ENCODE measurements around the gene ADGRL1.

DNA sequence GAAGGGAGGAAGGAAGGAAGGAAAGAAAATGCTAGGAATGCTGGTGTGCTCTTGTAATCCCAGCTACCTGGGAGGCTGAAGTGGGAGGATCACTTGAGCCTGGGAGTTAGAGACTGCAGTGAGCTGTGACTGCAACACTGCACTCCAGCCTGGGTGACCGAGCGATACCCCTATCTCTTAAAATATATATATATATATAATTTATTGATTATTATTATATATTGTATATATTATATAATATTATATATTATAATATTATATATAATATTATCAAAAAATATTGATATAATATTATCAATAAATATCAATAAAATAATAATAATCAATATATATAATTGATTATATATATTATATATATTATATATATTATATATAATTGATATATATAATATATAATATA, 8.6 kb upstream of the ADGRL1 start:
- no peak for TF ChIP-seq POLR2A (IDR thresholded peaks at IDR 0.05)
- TF ChIP-seq, protein P1, sequence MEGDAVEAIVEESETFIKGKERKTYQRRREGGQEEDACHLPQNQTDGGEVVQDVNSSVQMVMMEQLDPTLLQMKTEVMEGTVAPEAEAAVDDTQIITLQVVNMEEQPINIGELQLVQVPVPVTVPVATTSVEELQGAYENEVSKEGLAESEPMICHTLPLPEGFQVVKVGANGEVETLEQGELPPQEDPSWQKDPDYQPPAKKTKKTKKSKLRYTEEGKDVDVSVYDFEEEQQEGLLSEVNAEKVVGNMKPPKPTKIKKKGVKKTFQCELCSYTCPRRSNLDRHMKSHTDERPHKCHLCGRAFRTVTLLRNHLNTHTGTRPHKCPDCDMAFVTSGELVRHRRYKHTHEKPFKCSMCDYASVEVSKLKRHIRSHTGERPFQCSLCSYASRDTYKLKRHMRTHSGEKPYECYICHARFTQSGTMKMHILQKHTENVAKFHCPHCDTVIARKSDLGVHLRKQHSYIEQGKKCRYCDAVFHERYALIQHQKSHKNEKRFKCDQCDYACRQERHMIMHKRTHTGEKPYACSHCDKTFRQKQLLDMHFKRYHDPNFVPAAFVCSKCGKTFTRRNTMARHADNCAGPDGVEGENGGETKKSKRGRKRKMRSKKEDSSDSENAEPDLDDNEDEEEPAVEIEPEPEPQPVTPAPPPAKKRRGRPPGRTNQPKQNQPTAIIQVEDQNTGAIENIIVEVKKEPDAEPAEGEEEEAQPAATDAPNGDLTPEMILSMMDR (IDR thresholded peaks at IDR 0.05), result no peak

Data from heart left ventricle (tissue), 13 donors.